Mucosa of rectum (tissue), 2 donors: ENCODE data around the gene MTFMT.

Source experiments
- H3K27ac ChIP-seq, 2 donors: one replicate each; pipeline ENCODE4 v1.7.0; 2013; ENCODE audit warnings: inconsistent platforms in 2 of 2, low read depth in 2 of 2, low read length in 2 of 2
- H3K27me3 ChIP-seq, 2 donors: one replicate each; pipeline ENCODE4 v1.7.0; 2013; ENCODE audit warnings: low read length in 2 of 2; ENCODE audit not compliant: control insufficient read depth in 2 of 2, insufficient read depth in 2 of 2
- H3K36me3 ChIP-seq, 2 donors: one replicate each; pipeline ENCODE4 v1.7.0; 2013; ENCODE audit warnings: low read length in 2 of 2; ENCODE audit not compliant: control insufficient read depth in 2 of 2, insufficient read depth in 2 of 2
- H3K4me1 ChIP-seq, 2 donors: one replicate each; pipeline ENCODE4 v1.7.0; 2013; ENCODE audit warnings: low read length in 2 of 2, mild to moderate bottlenecking in 1 of 2; ENCODE audit not compliant: control insufficient read depth in 2 of 2, insufficient read depth in 2 of 2
- H3K4me3 ChIP-seq, 2 donors: one replicate each; pipeline ENCODE4 v1.7.0; 2013; ENCODE audit warnings: low read length in 2 of 2
- H3K9ac ChIP-seq, 2 donors: one replicate each; pipeline ENCODE4 v1.7.0; 2013; ENCODE audit warnings: low read length in 2 of 2, low read depth in 1 of 2, mild to moderate bottlenecking in 1 of 2
- H3K9me3 ChIP-seq, 2 donors: one replicate each; pipeline ENCODE4 v1.7.0; 2013; ENCODE audit warnings: low read length in 2 of 2; ENCODE audit not compliant: control insufficient read depth in 2 of 2
- donor health status: healthy.
- donor health status: Normal muscosa, but diverticular disease.

The MTFMT gene

GRCh38 chr15:64975390-64975789 lies 54.0 kb downstream of the MTFMT start:
- Histone ChIP-seq H3K27ac (no peak overlapping the region), H3K9me3 (no peaks in the 10 kb centered on the region), H3K4me1 (no peaks in the 10 kb centered on the region), H3K4me3 (no peak overlapping the region), H3K9ac (no peak overlapping the region), H3K36me3 (peaks cover 43 to 48% of the 10 kb centered on the region in 2 donors), H3K27me3 (no peaks in the 10 kb centered on the region)

- Histone ChIP-seq H3K4me3 (no peak overlapping the region), H3K27ac (no peak overlapping the region), H3K27me3 (no peaks in the 10 kb centered on the region), H3K9ac (no peak overlapping the region), H3K9me3 (no peaks in the 10 kb centered on the region), H3K36me3 (peaks cover 28 to 51% of the 10 kb centered on the region in 2 donors), H3K4me1 (no peaks in the 10 kb centered on the region)
These were observed 58.7 kb downstream of the MTFMT start for GRCh38 chr15:64970698-64971097.

DNA sequence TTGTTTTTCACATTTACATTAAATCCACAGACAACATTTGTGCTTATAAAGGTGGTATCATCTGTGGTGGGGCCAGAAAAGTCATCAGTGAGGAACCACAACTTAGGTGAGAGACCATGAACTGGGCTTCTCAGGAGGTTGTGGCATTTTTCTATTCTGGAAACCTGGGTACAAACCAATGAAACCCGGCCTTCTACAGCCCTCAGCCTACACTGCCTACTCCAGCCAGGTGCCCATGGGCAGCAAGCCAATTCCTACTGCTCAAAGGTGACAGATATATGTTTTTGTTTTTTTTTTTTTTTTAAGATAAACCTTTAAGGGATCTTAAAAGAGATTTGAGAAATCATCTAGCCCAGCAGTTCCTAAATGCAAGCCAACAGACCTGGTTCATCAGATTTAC lies 60.0 kb downstream of the MTFMT start:
- H3K27ac ChIP-seq: no peak overlapping the region
- H3K36me3 ChIP-seq: peaks cover 32 to 54% of the 10 kb centered on the region in 2 donors
- H3K9ac ChIP-seq: no peak overlapping the region
- H3K4me3 ChIP-seq: no peak overlapping the region
- H3K27me3 ChIP-seq: no peaks in the 10 kb centered on the region
- H3K9me3 ChIP-seq: no peaks in the 10 kb centered on the region
- no peaks in the 10 kb centered on the region for H3K4me1 ChIP-seq

DNA sequence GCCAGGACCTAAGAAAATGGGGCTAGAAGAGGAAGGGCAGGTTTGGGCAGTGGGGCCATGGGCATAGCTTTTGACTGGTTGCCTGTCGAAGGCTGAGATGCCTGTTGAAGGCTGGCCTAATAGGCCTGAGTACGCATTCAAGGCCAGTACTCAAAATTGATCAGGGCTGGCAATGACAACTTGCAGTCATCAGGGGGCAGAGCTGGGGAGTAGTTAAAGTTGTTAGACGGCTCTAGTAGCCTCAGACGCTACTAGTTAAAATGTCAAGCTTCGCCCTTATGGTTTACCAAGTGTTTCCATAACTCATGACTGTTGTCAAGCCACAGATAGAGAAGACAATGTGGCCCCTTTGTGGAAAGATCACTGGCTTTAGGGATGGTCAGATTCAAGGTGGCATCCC lies 68.4 kb downstream of the MTFMT start:
- H3K27ac ChIP-seq: no peak overlapping the region
- no peak overlapping the region for H3K4me3 ChIP-seq
- H3K4me1 ChIP-seq: no peaks in the 10 kb centered on the region
- H3K9me3 ChIP-seq: no peaks in the 10 kb centered on the region
- H3K27me3 ChIP-seq: no peaks in the 10 kb centered on the region
- no peak overlapping the region for H3K9ac ChIP-seq
- peaks cover 60 to 68% of the 10 kb centered on the region in 2 donors for H3K36me3 ChIP-seq

- Histone ChIP-seq H3K27me3 (no peaks in the 10 kb centered on the region), H3K36me3 (peaks cover 55 to 73% of the 10 kb centered on the region in 2 donors), H3K4me3 (no peak overlapping the region), H3K27ac (no peak overlapping the region), H3K4me1 (no peaks in the 10 kb centered on the region), H3K9ac (no peak overlapping the region), H3K9me3 (no peaks in the 10 kb centered on the region)
These were observed 69.3 kb downstream of the MTFMT start for GRCh38 chr15:64960153-64960552.

- Histone ChIP-seq H3K4me3 (no peak overlapping the region), H3K27me3 (no peaks in the 10 kb centered on the region), H3K36me3 (peaks cover 47 to 66% of the 10 kb centered on the region in 2 donors), H3K4me1 (no peaks in the 10 kb centered on the region), H3K27ac (no peak overlapping the region), H3K9ac (no peak overlapping the region), H3K9me3 (no peaks in the 10 kb centered on the region)
These were observed 70.3 kb downstream of the MTFMT start for GRCh38 chr15:64959128-64959527.

DNA sequence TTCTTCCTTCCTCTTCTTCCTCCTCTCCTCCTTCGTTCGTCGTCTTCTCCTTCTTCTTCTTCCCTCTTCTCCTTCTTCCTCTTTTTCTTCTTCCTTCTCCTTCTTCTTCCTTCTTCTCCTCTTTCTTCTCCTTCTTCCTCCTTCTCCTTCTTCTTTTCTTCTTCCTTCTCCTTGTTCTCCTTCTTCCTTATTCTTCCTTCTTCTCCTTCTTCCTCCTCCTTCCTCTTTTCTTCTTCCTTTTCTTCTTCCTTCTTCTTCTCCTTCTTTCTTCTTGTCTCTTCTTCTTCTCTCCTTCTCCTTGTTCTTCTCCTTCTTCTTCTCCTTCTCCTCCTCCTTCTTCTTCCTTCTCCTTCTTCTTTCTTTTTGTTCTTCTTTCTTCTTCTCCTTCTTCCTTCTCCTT lies 75.0 kb downstream of the MTFMT start:
- Histone ChIP-seq H3K27ac (no peak overlapping the region), H3K4me3 (no peak overlapping the region), H3K9me3 (no peaks in the 10 kb centered on the region), H3K36me3 (peaks cover 9 to 30% of the 10 kb centered on the region in 2 donors), H3K4me1 (no peaks in the 10 kb centered on the region), H3K27me3 (no peaks in the 10 kb centered on the region), H3K9ac (no peak overlapping the region)

GRCh38 chr15:64951777-64952418 lies 77.5 kb downstream of the MTFMT start:
- Histone ChIP-seq H3K27me3 (no peaks in the 10 kb centered on the region), H3K27ac (no peak overlapping the region), H3K4me1 (no peaks in the 10 kb centered on the region), H3K9me3 (no peaks in the 10 kb centered on the region), H3K9ac (no peak overlapping the region), H3K36me3 (peaks cover 0 to 15% of the 10 kb centered on the region in 2 donors), H3K4me3 (no peak overlapping the region)
